GM19328 (cell line): ENCODE results near the gene FCHO2.
"Not testable (repeated sequence)": the region's sequence is repeated elsewhere in the genome, so short reads cannot be mapped to it uniquely, and the experiment has no call there.

Experiments
- ATAC-seq: cut with Tn5 transposase; IDR thresholded peaks from one replicate; pipeline ENCODE4 v1.9.1; 2021; ENCODE audit warnings: mild to moderate bottlenecking, moderate library complexity; ENCODE audit not compliant: unreplicated experiment

Gene FCHO2, protein sequence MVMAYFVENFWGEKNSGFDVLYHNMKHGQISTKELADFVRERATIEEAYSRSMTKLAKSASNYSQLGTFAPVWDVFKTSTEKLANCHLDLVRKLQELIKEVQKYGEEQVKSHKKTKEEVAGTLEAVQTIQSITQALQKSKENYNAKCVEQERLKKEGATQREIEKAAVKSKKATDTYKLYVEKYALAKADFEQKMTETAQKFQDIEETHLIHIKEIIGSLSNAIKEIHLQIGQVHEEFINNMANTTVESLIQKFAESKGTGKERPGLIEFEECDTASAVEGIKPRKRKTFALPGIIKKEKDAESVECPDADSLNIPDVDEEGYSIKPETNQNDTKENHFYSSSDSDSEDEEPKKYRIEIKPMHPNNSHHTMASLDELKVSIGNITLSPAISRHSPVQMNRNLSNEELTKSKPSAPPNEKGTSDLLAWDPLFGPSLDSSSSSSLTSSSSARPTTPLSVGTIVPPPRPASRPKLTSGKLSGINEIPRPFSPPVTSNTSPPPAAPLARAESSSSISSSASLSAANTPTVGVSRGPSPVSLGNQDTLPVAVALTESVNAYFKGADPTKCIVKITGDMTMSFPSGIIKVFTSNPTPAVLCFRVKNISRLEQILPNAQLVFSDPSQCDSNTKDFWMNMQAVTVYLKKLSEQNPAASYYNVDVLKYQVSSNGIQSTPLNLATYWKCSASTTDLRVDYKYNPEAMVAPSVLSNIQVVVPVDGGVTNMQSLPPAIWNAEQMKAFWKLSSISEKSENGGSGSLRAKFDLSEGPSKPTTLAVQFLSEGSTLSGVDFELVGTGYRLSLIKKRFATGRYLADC

GRCh38 chr5:72955768-72956323 is at the start of gene FCHO2:
Gene FCHO2 (plus strand): TSS chr5:72956041. CDS start chr5:72956097, 56 bp downstream.
- ATAC-seq = peak; percentile 86

- ATAC-seq = no peak
Measured at GRCh38 chr5:72906806-72907205, 49.0 kb upstream of the FCHO2 start.

GRCh38 chr5:72908664-72909063 is 47.2 kb upstream of the FCHO2 start:
- no peak for ATAC-seq

GRCh38 chr5:72917371-72917776 is 38.5 kb upstream of the FCHO2 start:
- no peak for ATAC-seq

DNA sequence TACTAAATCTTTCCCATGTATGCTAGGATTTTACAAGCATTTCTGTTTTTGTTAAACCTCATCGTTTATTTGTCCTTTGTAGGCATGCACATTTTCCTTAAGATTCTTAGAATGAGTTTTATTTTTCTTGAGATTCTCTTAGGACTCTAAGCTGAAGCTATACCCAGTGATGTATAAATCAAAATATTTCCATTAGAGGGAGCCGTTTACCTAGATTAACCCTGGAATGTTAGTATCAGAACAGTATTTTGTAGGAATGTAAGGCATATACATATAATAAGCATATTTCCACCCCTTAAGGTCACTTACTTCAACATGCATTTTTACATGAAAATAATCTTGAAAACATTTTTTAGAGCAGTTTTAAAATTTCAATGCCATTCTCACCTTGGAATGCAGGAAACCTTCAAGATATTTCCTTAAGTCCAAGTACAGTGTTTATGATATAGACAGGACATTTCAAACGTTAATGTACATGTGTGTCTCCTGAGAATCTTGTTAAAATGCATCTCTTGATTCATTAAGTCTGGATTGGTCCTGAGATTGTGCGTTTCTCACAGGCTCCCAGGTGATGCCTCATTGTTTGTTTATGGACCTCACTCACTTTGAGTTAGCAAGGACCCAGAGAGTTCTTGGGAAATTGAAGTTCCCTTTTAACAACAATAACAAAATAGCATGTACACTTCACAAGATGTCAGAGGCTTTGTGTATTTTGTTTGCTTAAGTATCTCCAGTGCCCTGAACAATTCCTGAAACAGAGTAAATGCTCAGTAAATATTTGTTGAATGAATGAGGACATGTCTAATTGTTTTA is 34.9 kb upstream of the FCHO2 start:
- no peak for ATAC-seq

- ATAC-seq = no peak
Measured at GRCh38 chr5:72921886-72922285, 34.0 kb upstream of the FCHO2 start.

DNA sequence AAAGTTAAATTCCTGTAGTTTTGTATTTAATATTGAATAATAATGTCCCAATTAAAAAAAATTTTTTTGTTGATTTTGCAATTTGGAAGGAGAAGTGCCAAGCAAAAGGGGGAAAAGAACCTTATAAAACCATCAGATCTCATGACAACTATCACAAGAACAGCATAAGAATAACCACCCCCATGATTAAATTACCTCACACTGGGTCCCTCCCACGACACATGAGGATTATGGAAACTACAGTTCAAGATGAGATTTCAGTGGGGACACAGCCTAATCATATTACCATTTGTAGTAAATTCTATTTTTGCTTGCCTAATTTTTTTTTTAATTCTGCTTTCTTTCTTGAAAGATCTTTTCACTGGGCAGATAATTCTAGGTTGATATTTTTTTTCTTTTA is 33.4 kb upstream of the FCHO2 start:
- ATAC-seq = no peak

GRCh38 chr5:72925336-72926010 is 30.4 kb upstream of the FCHO2 start:
- ATAC-seq = no peak

DNA sequence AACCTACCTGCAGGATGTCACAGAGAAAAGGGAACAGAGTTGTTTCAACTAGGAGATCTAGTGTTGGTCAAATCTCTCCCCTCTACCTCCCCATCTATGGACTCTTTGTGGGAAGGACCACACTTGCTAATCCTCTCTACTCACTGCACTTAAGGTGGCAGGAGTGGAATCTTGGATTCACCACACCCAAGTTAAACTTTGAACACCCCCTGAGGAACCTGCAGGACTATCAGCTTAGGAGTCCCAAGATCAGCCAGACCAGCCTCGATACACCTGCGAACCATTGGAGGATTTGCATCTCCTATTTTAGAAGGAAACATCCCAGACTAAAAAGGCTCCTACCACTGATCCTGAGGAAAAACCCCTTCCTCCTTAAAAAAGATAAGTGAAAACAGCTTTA is 23.2 kb upstream of the FCHO2 start:
- ATAC-seq = not testable (repeated sequence)

- ATAC-seq = not testable (repeated sequence)
Measured at GRCh38 chr5:72934953-72935725, 20.7 kb upstream of the FCHO2 start.

- ATAC-seq = no peak
Measured at GRCh38 chr5:72936893-72937292, 18.9 kb upstream of the FCHO2 start.

DNA sequence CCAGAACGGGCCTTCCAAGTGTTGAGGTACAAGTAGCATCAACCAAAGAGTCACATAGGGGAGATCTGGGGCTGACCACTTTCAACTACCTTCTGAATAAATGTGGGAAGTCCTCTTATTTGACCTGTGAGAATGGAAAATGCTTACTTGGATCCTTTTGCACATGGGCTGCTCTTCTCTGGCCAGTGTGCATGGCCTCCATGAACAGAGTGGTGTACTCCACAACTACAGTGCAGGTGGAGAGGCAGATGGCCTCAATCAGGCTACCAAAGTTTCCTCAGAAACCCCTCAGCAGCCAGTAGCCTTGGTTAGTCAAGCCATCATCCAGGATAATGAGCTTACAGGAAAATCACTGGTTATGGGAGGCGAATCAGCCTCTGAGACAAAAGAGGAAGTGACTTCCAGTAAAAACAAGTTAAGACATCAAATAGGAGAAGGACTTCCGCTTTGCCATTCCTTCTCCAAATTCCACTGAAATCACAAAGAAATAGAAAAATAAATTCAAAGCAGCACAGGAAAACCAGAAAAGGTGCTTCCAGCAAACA is 18.3 kb upstream of the FCHO2 start:
- ATAC-seq = no peak

DNA sequence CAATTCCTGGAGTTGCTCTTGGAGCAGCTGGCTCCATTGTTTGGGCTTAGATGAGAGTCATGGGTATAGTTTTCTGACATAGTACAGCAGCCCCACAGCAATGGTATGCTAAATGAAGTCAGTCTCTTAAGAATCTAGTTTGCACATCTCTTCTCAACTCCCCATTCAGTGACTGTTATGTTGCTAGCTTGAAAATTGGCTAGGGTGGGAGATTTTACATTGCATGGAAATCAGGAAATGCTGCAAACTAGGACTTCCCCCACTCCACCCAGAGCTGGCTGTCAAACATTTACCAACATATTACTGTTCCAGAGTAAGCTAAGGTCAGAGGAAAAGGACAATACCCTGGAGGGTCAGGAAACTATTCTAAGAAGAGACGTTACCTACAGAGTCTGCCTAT is 17.6 kb upstream of the FCHO2 start:
- no peak for ATAC-seq

DNA sequence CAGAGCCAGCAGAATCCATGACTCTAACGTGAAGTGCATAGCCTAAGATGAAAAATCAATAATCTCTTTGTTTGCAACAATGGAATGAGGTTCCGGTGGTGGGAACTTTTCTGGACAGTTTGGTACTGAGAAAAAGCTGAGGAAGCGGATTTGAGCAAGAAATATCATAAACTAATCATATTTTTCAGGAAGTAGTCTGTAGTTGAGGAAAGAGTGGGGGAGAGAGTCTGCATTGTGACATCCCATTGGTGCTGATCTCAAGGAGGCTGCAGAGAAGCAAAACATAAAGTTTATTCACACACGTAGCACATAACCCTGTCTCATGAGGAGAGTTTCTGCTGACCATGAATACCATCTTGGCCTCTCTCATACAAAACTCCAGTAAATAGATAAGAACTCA is 15.8 kb upstream of the FCHO2 start:
- no peak for ATAC-seq

DNA sequence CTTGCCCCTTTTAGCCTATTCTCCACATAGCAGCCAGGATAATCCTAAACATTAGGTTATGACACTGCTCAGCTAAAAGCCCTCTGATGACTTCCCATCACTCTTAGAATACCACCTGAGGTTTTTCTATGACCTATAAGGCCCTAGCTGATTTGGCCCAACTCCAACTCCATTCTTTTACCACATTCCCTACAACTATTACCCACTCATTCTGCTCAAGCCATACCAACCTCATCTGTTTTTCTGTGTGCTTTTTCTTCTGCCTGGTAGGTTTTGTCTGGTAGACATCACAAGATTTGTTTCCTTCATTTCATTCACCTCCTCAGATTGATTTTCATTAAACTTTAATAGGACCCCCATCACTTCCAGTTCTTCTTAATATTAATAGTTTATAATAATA is 12.5 kb upstream of the FCHO2 start:
- no peak for ATAC-seq

DNA sequence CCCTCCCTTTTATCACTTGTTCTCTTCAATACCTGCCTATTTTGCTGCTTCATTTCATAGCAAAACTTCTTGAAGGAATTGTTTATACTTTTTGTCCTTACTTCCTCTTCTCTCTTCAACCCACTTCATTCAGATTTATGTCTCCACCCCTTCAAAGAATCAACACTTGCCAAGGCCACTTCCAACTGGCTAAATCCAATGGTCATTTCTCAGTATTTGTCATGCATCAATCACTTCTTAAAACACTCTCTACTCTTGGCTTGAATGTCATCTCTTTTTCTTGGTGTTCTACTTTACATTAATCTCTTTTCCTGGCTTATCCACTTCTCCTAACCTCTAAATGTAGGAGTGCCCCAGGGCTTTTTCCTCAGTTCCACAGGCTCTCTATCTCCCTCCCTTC is 8.3 kb upstream of the FCHO2 start:
- no peak for ATAC-seq

DNA sequence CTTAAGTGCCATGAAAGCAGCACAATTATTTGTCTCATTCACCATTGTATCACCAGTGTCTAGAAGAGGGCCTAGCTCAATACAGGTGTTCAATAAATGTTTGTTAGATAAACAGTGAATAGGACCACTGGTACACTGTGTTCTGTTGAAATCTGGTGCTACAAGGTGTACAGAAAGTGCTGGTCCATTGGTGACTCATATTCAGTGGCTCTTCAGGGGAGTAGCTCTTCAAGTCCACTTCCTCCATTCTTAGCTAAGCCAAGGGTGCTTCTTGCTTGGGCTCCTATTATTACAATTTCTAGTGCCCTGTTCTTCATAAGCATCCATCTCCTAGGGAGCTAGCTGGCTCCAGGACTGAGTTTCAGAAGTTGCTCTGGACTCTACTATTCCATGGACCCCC is 6.4 kb upstream of the FCHO2 start:
- ATAC-seq = no peak

- ATAC-seq = no peak
Measured at GRCh38 chr5:72951671-72952468, 4.0 kb upstream of the FCHO2 start.

DNA sequence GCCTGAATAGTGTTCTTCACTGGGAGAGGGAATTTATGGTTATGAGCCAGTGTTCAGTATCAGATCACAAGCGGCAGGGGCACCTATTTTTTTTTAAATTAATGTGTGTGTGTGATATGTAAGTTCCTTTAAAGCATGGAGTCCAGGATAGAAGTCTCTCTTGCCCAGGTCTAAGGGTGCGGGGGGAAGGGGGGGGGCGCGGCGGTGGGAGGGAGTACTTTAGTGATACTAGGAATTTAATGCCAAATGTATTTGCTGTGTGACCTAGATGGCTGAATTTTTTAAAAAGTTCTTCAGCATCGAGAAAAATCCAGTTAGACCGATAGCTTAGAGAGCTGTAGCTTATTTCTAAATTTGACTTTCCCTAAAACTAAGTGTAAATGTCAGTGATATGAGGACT is 1.5 kb upstream of the FCHO2 start:
- ATAC-seq = no peak
